ENCODE data around the gene CALCR.
"Not testable (repeated sequence)": the region's sequence is repeated elsewhere in the genome, so short reads cannot be mapped to it uniquely, and the experiment has no call there.

The CALCR gene

GRCh38 chr7:93562106-93562505, 12.4 kb downstream of the CALCR start:
- DNase-seq (ENCODE audit: low read depth in 1 of 2, low spot score in 1 of 2), result no peak

- DNase-seq (ENCODE audit: low read depth in 1 of 2, low spot score in 1 of 2), result no peak
Measured at GRCh38 chr7:93559639-93560491, 14.7 kb downstream of the CALCR start.

DNA sequence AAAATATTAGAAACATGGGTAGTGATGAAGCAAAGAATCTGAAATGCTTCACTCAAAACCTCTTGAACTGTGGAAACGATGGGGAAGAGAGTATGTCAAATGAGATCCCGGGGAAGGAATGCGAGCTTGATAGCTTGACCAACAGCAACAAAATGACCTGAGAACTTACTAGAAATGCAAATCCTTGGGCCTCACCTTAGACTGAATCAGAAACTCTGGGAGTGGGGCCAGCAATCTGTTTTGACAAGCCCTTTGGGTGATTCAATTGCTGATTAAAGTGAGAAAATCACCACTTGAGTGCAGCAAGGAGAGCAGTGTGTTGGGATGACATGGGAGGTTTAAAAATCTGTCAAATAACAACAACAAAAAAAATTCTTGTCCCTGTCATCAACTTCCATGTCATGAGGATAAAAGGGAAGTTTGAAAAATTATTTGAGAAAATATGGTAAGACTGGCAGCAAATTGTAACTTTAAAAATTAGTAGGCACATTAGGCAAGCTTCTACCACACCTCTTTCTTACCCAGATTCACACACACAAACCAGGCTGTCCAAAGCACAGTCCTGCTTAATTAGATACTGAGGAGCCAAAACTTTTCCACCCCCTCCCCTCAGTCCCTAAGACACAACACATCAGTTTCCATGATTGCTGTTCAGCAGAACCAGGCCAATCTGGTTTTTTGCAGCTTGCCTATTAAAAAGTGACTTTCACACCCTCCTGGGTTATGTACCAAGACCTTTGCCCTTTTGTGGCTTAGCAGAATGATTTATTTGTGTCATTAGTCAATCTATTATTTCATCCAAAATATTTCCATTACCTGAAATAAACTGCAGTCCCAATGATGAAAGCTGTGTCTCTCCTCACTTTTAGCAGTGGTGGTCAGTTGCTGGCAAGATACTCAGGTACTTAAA, 15.6 kb downstream of the CALCR start:
- no peak for DNase-seq (ENCODE audit: low read depth in 1 of 2, low spot score in 1 of 2)

GRCh38 chr7:93551931-93552330, 22.6 kb downstream of the CALCR start:
- DNase-seq (ENCODE audit: low read depth in 1 of 2, low spot score in 1 of 2), result no peak

DNA sequence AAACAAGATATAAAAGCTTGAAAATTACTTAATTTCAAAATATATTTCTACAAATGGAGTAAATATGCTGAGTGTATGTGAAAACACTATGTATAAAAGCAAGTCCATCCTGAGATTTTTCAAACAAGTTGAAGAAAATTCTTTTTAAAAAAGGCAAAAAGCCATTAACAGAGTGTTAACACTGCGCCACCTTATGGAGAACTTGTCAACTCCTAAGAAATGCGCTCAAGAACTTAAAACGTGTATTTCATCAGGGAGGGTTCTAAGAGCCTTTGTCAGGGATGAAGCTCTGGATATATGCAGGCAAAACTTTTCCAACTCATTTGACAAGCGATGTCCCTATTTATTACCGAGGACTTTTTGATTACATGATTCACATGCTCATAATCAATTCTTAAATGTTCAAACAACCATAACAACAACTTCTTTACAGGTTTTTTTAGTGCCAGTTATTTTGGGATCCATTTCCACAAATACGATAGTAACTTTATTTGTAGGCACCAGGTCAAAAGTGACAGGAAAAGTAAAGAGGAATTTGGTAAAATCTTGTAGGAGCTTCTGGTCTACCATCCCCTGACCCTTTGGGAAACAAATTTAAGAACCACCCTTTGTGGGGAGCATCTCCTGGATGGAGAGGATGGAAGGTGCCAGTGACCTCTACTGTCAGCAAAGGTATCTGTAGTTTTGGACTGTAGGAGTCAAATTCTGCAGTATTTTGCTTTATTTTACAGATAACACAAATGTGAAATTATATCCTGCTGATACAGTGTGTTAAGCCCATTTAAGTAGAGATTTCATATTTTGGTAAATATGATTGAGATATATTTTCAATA, 23.2 kb downstream of the CALCR start:
- DNase-seq (ENCODE audit: low read depth in 1 of 2, low spot score in 1 of 2), result no peak

GRCh38 chr7:93547716-93548115, 26.8 kb downstream of the CALCR start:
- DNase-seq (ENCODE audit: low read depth in 1 of 2, low spot score in 1 of 2), result no peak

DNA sequence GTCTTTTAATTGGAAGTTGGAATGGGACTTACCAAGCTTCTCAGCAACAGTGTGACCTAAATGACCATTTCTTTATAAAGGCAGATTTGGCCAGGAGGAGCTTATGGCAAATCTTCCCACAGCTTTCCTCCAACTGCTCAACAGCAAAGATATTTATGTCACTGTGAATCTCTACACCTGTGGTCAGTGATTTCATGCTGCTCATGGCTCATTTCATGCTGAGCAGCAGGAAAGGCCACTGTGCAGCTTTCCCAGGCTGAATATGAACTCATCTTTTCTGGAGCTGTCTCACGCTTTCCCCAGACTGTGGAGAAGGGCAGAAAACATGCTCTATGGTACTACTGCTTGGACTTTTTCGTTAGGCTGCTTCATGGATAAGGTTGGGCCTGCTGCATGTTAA, 29.8 kb downstream of the CALCR start:
- no peak for DNase-seq (ENCODE audit: low read depth in 1 of 2, low spot score in 1 of 2)

DNA sequence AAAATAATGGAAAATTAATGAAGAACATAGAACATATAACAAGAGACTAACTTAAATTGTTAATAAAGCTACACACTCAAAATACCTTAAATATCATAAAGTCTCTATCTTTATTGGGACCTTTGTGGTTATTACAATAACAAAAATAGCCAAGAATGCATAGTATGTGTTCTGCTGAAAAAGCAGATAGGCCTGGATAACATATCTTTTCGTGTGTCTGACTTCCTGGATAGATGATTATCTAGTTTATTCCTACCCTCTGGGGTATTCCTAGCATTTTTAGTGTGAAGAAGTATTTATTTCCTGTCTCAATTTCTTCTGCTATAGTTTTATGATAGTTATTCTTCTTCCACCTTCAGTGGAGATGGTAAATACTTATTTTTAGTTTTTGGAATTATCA, 36.5 kb downstream of the CALCR start:
- DNase-seq (ENCODE audit: low read depth in 1 of 2, low spot score in 1 of 2), result no peak

- DNase-seq (ENCODE audit: low read depth in 1 of 2, low spot score in 1 of 2), result no peak
Measured at GRCh38 chr7:93535616-93536015, 38.9 kb downstream of the CALCR start.

DNA sequence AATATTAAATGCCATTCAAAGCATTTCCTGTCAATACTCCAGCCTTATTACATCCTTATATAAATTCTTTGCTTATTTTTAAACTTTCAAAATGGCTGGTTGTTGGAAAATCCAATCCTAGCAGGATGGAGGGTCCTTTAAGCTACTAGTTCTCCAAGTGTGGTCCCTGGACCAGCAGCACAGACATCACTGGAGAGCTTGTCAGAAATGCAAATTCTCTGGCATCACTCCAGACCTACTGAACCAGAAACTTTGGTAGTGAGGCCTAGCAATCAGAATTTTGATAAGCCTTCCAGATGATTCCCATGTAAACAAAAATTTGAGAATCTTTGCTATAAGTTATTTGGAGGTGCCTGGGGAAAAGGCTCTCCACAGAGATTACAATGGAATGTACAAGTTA, 43.8 kb downstream of the CALCR start:
- no peak for DNase-seq (ENCODE audit: low read depth in 1 of 2, low spot score in 1 of 2)

DNA sequence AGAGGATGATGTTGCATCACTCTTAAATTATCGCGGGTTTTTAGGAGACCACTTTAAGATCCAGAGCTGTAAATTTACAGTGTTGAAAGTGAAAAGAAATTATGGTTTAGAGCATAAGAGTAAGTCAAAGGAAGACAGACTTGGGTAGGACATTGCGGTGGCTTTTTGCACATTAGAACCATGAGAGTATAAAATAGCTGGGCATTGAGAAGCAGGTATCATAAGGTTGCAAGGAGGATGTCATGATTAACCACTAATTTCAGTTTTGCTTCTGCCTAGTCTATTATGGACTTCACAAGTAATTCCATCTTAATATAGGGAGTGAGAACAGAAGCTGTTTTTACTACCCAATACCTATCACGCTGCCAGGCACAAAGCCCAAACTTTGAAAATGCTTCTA, 57.7 kb downstream of the CALCR start:
- no peak for DNase-seq (ENCODE audit: low read depth in 1 of 2, low spot score in 1 of 2)

DNA sequence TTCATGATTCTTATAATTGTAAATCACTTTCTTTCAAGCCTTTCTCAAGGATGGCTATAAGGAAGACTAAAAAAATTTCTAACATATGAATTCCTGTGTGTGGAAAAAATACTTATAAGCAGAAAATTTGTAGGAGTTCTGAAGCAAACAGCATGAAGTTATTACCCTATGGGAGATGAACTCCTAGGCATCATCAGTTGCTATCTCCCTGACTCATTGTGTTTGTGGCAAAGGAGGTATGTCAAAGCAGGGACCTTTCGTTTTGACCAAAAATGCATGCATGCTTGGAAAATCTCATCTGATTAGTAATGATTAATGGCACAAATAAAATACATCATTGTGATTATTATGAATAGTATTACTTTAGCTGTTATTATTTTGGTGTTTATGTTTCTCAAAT, 59.4 kb downstream of the CALCR start:
- no peak for DNase-seq (ENCODE audit: low read depth in 1 of 2, low spot score in 1 of 2)

GRCh38 chr7:93509303-93509702, 65.2 kb downstream of the CALCR start:
- DNase-seq (ENCODE audit: low read depth in 1 of 2, low spot score in 1 of 2), result no peak

DNA sequence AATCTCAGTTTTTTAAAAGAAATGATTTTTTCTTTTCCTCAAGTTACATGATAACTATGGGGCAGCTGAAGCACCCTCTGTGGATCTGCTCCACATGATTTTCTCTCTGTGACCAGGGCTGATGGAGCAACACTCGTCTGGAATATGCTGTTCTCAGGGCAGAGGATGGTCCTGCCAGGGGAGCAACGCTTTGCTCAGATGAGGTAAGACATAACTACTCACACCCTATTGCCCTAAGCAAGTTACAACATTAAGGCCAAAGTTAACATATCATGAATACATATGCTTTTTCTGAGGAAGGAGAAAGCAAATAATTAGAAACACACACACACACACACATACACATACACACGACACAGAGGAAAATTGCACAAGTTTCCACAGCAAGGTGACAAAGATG, 71.4 kb downstream of the CALCR start:
- DNase-seq (ENCODE audit: low read depth in 1 of 2, low spot score in 1 of 2), result no peak

DNA sequence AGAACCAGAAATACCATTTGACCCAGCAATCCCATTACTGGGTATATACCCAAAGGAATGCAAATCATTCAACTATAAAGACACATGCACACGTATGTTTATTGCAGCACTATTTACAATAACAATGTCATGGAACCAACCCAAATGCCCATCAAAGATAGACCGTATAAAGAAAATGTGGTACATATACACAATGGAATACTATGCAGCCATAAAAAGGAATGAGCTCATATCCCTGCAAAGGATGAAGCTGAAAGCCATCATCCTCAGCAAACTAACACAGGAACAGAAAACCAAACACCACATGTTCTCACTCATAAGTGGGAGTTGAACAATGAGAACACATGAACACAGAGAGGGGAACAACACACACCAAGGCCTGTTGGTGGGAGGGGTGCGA, 82.7 kb downstream of the CALCR start:
- not testable (repeated sequence) for DNase-seq (ENCODE audit: low read depth in 1 of 2, low spot score in 1 of 2)

DNA sequence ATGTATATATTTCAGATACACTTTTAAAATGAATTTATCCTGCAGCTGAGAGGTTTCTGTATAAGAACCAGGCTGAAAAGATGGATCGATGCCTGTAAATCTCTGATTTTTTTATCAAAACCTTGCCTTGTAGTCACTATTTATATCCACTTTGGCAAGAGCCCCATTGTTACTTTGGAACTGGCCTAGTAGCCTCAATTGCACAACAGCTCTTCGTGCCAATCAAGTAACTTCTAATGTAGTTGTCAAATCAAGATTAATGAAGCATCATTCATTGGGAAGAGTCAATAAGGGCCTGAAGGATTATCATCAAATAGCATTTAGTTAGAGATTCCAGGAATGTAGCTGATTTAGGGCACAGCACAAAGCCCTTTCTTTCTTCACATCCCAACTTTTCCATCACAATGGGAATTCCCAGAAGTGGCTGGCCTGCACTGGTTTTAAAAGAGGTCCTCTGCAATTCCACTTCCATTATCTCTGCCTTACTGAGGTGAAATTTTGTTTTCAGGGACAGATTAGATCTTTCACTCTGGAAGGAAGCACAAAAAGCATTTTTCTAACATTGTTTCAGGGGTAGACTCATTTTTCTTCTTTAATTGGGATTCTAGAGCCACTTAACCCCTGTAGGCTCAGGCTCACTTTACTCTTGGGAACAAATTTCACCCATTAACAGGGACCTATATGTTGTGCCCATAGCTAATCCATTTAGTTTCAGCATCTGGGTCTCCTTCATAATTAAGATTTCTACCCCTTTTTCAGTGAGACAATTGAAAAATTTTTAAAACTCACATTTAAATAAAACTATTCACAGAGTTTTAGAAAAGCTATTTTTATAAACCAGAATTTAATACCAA, 97.8 kb downstream of the CALCR start:
- DNase-seq (ENCODE audit: low read depth in 1 of 2, low spot score in 1 of 2), result no peak

DNA sequence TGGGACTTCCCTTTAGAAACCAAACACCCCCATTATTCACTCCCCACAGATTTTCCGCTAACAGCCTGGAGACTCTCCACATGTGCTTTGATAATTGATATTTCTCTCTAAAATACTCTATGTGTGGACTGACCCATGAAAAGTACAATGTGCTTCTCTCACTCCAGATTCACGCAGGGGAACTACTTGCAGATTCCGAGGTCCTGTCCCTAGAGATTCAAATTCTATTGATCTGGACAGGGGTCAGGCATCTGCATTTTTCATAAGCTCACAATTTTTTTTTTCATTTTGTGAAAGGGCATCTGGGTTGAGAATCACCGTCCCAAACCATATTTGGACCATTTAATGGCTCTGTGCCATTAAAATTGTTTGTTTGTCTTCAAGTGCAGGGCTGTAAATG, 98.7 kb downstream of the CALCR start:
- DNase-seq (ENCODE audit: low read depth in 1 of 2, low spot score in 1 of 2), result no peak

GRCh38 chr7:93471456-93471855, 103.1 kb downstream of the CALCR start:
- no peak for DNase-seq (ENCODE audit: low read depth in 1 of 2, low spot score in 1 of 2)

DNA sequence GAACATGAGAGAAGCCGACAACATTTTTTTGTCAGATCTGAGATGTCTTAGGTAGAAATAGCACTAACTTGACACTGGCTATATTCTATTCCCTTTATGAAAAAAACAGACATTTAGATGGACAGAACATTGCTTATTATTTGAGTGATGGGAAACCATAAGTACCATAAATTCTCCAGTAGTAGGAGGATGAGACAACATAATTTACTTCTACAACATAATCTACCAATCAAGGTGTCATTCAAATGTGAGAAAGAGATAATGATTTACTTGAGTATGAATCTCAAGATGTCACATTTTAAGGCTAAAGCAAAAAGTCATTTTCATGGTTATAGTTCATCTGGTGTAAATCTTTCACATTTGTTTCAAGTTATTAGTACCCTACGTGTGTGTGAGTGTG, 110.8 kb downstream of the CALCR start:
- no peak for DNase-seq (ENCODE audit: low read depth in 1 of 2, low spot score in 1 of 2)

GRCh38 chr7:93461350-93461749, 113.2 kb downstream of the CALCR start:
- no peak for DNase-seq (ENCODE audit: low read depth in 1 of 2, low spot score in 1 of 2)
